Measurements from ENCODE around the gene AP3B2.

DNA sequence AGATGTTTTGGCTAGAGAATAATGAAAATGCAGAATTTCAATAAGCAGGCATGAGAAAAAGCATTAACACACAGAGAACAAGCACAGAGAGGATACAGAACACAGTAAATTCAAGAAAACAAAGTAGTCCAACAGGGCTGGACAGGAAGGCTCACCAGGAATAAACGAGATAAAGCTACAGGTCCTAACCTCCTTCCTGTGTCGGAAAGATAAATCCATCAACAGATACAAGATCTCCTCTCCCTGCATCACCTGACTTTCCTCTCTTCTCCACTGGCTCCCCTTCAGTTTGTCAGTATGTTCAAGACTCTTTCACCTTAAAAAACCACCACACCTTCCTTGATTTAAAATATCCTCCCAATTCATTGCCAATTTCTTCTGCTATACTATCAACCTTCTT, 73.9 kb downstream of the AP3B2 start:
- TF ChIP-seq ARNTL (CRISPR knock-in tag; IDR thresholded peaks at IDR 0.05; ENCODE audit: borderline replicate concordance, low read depth) (no peak), ZFP30 (CRISPR knock-in tag; IDR thresholded peaks at IDR 0.05) (no peak), GLIS3 (CRISPR knock-in tag; IDR thresholded peaks at IDR 0.05) (no peak), ISL1 (CRISPR knock-in tag; IDR thresholded peaks at IDR 0.05) (no peak), TCF4 (CRISPR knock-in tag; IDR thresholded peaks at IDR 0.05; ENCODE audit: borderline replicate concordance) (no peak)
- TF ChIP-seq, protein P1, sequence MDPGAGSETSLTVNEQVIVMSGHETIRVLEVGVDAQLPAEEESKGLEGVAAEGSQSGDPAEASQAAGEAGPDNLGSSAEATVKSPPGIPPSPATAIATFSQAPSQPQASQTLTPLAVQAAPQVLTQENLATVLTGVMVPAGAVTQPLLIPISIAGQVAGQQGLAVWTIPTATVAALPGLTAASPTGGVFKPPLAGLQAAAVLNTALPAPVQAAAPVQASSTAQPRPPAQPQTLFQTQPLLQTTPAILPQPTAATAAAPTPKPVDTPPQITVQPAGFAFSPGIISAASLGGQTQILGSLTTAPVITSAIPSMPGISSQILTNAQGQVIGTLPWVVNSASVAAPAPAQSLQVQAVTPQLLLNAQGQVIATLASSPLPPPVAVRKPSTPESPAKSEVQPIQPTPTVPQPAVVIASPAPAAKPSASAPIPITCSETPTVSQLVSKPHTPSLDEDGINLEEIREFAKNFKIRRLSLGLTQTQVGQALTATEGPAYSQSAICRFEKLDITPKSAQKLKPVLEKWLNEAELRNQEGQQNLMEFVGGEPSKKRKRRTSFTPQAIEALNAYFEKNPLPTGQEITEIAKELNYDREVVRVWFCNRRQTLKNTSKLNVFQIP (CRISPR knock-in tag; IDR thresholded peaks at IDR 0.05; ENCODE audit: borderline replicate concordance, low read depth) = no peak

Measured in SK-N-SH treated with all-trans-retinoic acid at 6 μM for 48 hours (cell line).